HepG2 (cell line): ENCODE results near the gene ZNF669. TPM values are rescaled to one million over a fixed set of nuclear protein-coding genes. Genes with fewer than 3 reads are reported as not detected.

Experiments used
- ARID4A ChIP-seq: sonication (generic); formaldehyde crosslinking; IDR thresholded peaks from 2 replicates; pipeline ENCODE4 v1.5.0; 2020; ENCODE audit warnings: mild to moderate bottlenecking, missing genetic modification reagents, borderline replicate concordance
- ATF6 ChIP-seq: sonication (generic); formaldehyde crosslinking; conservative IDR thresholded peaks from 2 replicates; pipeline ENCODE4 v1.4.0; 2020; ENCODE audit warnings: missing genetic modification reagents
- FOXO1 ChIP-seq: sonication (generic); formaldehyde crosslinking; IDR thresholded peaks from 2 replicates; pipeline ENCODE4 v1.4.0; 2020; ENCODE audit warnings: missing genetic modification reagents
- MAF1 ChIP-seq: sonication (generic); formaldehyde crosslinking; IDR thresholded peaks from 2 replicates; pipeline ENCODE4 v1.5.0; 2020; ENCODE audit warnings: missing genetic modification reagents, borderline replicate concordance
- NR0B2 ChIP-seq: sonication (generic); formaldehyde crosslinking; IDR thresholded peaks from 2 replicates; pipeline ENCODE4 v1.4.0; 2020; ENCODE audit warnings: mild to moderate bottlenecking, missing genetic modification reagents
- ZNF256 ChIP-seq: sonication (generic); formaldehyde crosslinking; conservative IDR thresholded peaks from 2 replicates; pipeline ENCODE4 v1.4.0; 2020; ENCODE audit warnings: missing genetic modification reagents
- ZSCAN25 ChIP-seq: sonication (generic); formaldehyde crosslinking; IDR thresholded peaks from 2 replicates; pipeline ENCODE4 v1.8.0; 2022; ENCODE audit warnings: mild to moderate bottlenecking, missing genetic modification reagents
- polyA plus RNA-seq, 8 experiments: library from polyadenylated mRNA; depleted of rRNA in 3 of 8; stranded (reverse) in 7 of 8; unstranded in 1 of 8; fragments of >200 nt; fragmentation: Illumina TruSeq in 4 of 8; extraction: Trizol in 4 of 8; gene quantifications; 2 replicates each; pipeline versions ENCODE4 v1.2.1 to v1.2.3, GENCODE V29; 2011 to 2016; ENCODE audit warnings: low read depth in 4 of 8, missing spikeins in 1 of 8, mixed read lengths in 1 of 8; ENCODE audit not compliant: insufficient read depth in 1 of 8
- total RNA-seq, 5 experiments: library from RNA; depleted of rRNA; stranded (reverse); fragments of >200 nt; fragmentation: Illumina TruSeq; extraction: Trizol; gene quantifications; 2 replicates each; pipeline ENCODE4 v1.2.3, GENCODE V29; 2016; ENCODE audit warnings: low read depth in 1 of 5

Gene ZNF669
- total and polyA plus RNA-seq, 2 of the 13 experiments (the other 11 are each of a cell fraction or from before 2014, with no cell fraction given), result 3.1 to 14.6 TPM

GRCh38 chr1:247085310-247085709 lies 18.8 kb downstream of the ZNF669 start (continued):
- TF ChIP-seq ARID4A (CRISPR knock-in tag) (no peak), MAF1 (CRISPR knock-in tag) (no peak), ATF6 (CRISPR knock-in tag) (no peak), FOXO1 (CRISPR knock-in tag) (no peak), ZNF256 (no peak), ZSCAN25 (CRISPR knock-in tag) (no peak), NR0B2 (CRISPR knock-in tag) (no peak)
